Endothelial cell of umbilical vein (primary cell): ENCODE data around the gene PDGFRB. TPM values are rescaled to one million over a fixed set of nuclear protein-coding genes. Genes with fewer than 3 reads are reported as not detected.

Source experiments
- BruUV-seq: library from RNA; stranded (reverse); fragments of 400-500 nt; replicated peaks from 2 replicates; lab custom pipeline; 2021; lab: Mats Ljungman, UMichigan
- CTCF ChIA-PET: fragments of 300-600, 350-600 bp; sonication (Branson Sonifier 250); formaldehyde crosslinking; loops from one replicate; lab custom pipeline; 2021; ENCODE audit warnings: antibody characterized with exemption, inconsistent platforms; lab: Charles Lee
- POLR2A ChIA-PET: fragments of 300-600, 350-600 bp; sonication (Branson Sonifier 250); formaldehyde crosslinking; loops from one replicate; lab custom pipeline; 2021; ENCODE audit warnings: antibody characterized with exemption, inconsistent platforms; lab: Charles Lee
- DNase-seq: peaks from one replicate; pipeline ENCODE4 v3.0.0-alpha.2; 2011; ENCODE audit warnings: low read depth, low spot score
- FAIRE-seq: peaks from 2 replicates; lab custom pipeline; 2011; peaks lifted over from hg19 to GRCh38; lab: Jason Lieb, UNC
- H2AFZ ChIP-seq: 2 replicates; pipeline ENCODE4 v1.6.0; 2012; ENCODE audit warnings: low read depth, low read length, control low read depth, inconsistent platforms
- H3K27ac ChIP-seq: 2 replicates; pipeline ENCODE4 v1.5.1; 2011; ENCODE audit warnings: low read depth, mild to moderate bottlenecking, control low read depth, low read length, moderate library complexity; ENCODE audit not compliant: insufficient read depth
- H3K27me3 ChIP-seq, 2 experiments: 2 replicates each; pipeline versions ENCODE4 v1.6.0 to v1.6.1; 2011; ENCODE audit warnings: low read length in 2 of 2, mixed read lengths in 1 of 2; ENCODE audit not compliant: control insufficient read depth in 2 of 2, insufficient read depth in 2 of 2
- H3K36me3 ChIP-seq, 2 experiments: 2 replicates in 1 of 2; 3 replicates in 1 of 2; pipeline ENCODE4 v1.5.1; 2011; ENCODE audit warnings: low read length in 2 of 2, mild to moderate bottlenecking in 1 of 2, moderate library complexity in 1 of 2; ENCODE audit not compliant: control insufficient read depth in 2 of 2, insufficient read depth in 2 of 2; ENCODE audit errors: extremely low read depth in 1 of 2
- H3K4me1 ChIP-seq: 3 replicates; pipeline ENCODE4 v1.5.1; 2011; ENCODE audit warnings: mild to moderate bottlenecking, low read length; ENCODE audit not compliant: control insufficient read depth, insufficient read depth; ENCODE audit errors: extremely low read depth
- H3K4me2 ChIP-seq: 2 replicates; pipeline ENCODE4 v1.6.1; 2011; ENCODE audit warnings: low read length, control low read depth, mixed read lengths; ENCODE audit not compliant: insufficient read depth
- H3K4me3 ChIP-seq, 3 experiments: fragments of 200-600 bp in 1 of 3; sonication (generic), shearing (Covaris generic) in 1 of 3; replicated peaks in 1 of 3; 2 replicates each; pipeline ENCODE4 v1.5.1; 2011 to 2016; ENCODE audit warnings: control low read depth in 3 of 3, low read length in 3 of 3, mild to moderate bottlenecking in 2 of 3, inconsistent platforms in 1 of 3, low read depth in 1 of 3, moderate library complexity in 1 of 3; ENCODE audit not compliant: insufficient read depth in 1 of 3
- H3K79me2 ChIP-seq: 2 replicates; pipeline ENCODE4 v1.6.0; 2012; ENCODE audit warnings: low read length, inconsistent platforms; ENCODE audit not compliant: control insufficient read depth, insufficient read depth
- H3K9ac ChIP-seq: replicated peaks from 2 replicates; pipeline ENCODE3; 2011; ENCODE audit warnings: low read length, control low read depth; ENCODE audit not compliant: insufficient read depth; ENCODE audit errors: extremely low read depth
- H3K9me1 ChIP-seq: replicated peaks from 3 replicates; pipeline ENCODE4 v1.6.0; 2011; ENCODE audit warnings: mild to moderate bottlenecking, low read length; ENCODE audit not compliant: control insufficient read depth, insufficient read depth; ENCODE audit errors: extremely low read depth
- H3K9me3 ChIP-seq: replicated peaks from 2 replicates; pipeline ENCODE4 v1.5.1; 2012; ENCODE audit warnings: low read length, inconsistent platforms; ENCODE audit not compliant: control insufficient read depth, insufficient read depth
- H4K20me1 ChIP-seq: replicated peaks from 2 replicates; pipeline ENCODE3; 2011; ENCODE audit warnings: mild to moderate bottlenecking, low read length; ENCODE audit not compliant: control insufficient read depth, insufficient read depth; ENCODE audit errors: extremely low read depth
- CTCF ChIP-seq, 2 donors: IDR thresholded peaks; 1 replicate in 1 of 2; 2 replicates in 1 of 2; pipeline ENCODE4 v1.5.1; 2011; ENCODE audit warnings: low read length in 2 of 2, mild to moderate bottlenecking in 2 of 2, moderate library complexity in 2 of 2, control low read depth in 1 of 2, inconsistent platforms in 1 of 2, low read depth in 1 of 2; ENCODE audit not compliant: insufficient read depth in 1 of 2; ENCODE audit errors: extremely low read depth in 1 of 2
- EZH2 ChIP-seq: IDR thresholded peaks from 2 replicates; pipeline ENCODE4 v1.6.1; 2012; ENCODE audit warnings: borderline replicate concordance, low read depth, mild to moderate bottlenecking, moderate library complexity, low read length, inconsistent platforms; ENCODE audit not compliant: severe bottlenecking
- FOS ChIP-seq: IDR thresholded peaks from 2 replicates; pipeline ENCODE4 v1.6.1; 2011; ENCODE audit warnings: mild to moderate bottlenecking, low read length, moderate library complexity, borderline replicate concordance; ENCODE audit not compliant: insufficient read depth
- GATA2 ChIP-seq: IDR thresholded peaks from 2 replicates; pipeline ENCODE4 v1.7.0; 2011; ENCODE audit warnings: low read depth, mild to moderate bottlenecking, moderate library complexity, mixed read lengths, low read length; ENCODE audit not compliant: insufficient read length, insufficient read depth
- JUN ChIP-seq: IDR thresholded peaks from 2 replicates; pipeline ENCODE4 v1.6.1; 2011; ENCODE audit warnings: borderline replicate concordance, low read depth; ENCODE audit not compliant: insufficient read length, insufficient read depth
- MAX ChIP-seq: IDR thresholded peaks from 2 replicates; pipeline ENCODE4 v1.6.1; 2011; ENCODE audit not compliant: insufficient read depth, insufficient read length
- MYC ChIP-seq: IDR thresholded peaks from one replicate; pipeline ENCODE4 v1.6.1; 2011; ENCODE audit warnings: mild to moderate bottlenecking, low read depth, low read length
- POLR2A ChIP-seq: IDR thresholded peaks from 2 replicates; pipeline ENCODE4 v1.6.1; 2012; ENCODE audit warnings: low read depth, mild to moderate bottlenecking, control low read depth, low read length
- POLR2AphosphoS5 ChIP-seq: IDR thresholded peaks from 2 replicates; pipeline ENCODE4 v1.6.1; 2012; ENCODE audit warnings: low read depth, mild to moderate bottlenecking, control low read depth, low read length, moderate library complexity; ENCODE audit not compliant: insufficient read depth
- dilution Hi-C: fragments of 300-500 bp; cut with MboI; formaldehyde crosslinking; loops from one replicate; pipeline ENCODE4 v1.15.0; 2019; ENCODE audit warnings: low sequenced_read_pairs; ENCODE audit not compliant: extremely low pct_ligation_motif_present
- intact Hi-C: fragments of 100-400 bp; cut with micrococcal nuclease; formaldehyde crosslinking; loops from one replicate; pipeline ENCODE4 v1.10.0; 2022
- polyA plus RNA-seq, 4 experiments: library from polyadenylated mRNA; depleted of rRNA in 3 of 4; stranded (reverse) in 3 of 4; unstranded in 1 of 4; fragments of >200 nt; gene quantifications; 2 replicates each; pipeline versions ENCODE4 v1.2.1 to v1.2.3, GENCODE V29; 2011 to 2012; ENCODE audit warnings: missing spikeins in 1 of 4
- total RNA-seq: library from RNA; stranded (reverse); gene quantifications from 2 replicates; pipeline ENCODE4 v1.2.3, GENCODE V29; 2021

PDGFRB gene
- total and polyA plus RNA-seq, 2 donors (not counting 3 experiments of a cell fraction or from before 2014, with no cell fraction given): 1.4 to 1.7 TPM

GRCh38 chr5:150101023-150101422 lies 54.6 kb downstream of the PDGFRB start:
- BruUV-seq: no TSS peak
- Histone ChIP-seq H3K4me2 (no peak overlapping the region), H3K4me3 (no peak overlapping the region), H3K4me1 (no peaks in the 10 kb centered on the region), H3K27ac (no peak overlapping the region), H4K20me1 (no peaks in the 10 kb centered on the region), H3K79me2 (no peaks in the 10 kb centered on the region), H3K9me1 (no peaks in the 10 kb centered on the region), H3K27me3 (peaks cover 2 to 12% of the 10 kb centered on the region in 2 experiments), H3K9ac (no peak overlapping the region), H3K9me3 (no peaks in the 10 kb centered on the region), H2AFZ (no peak overlapping the region), H3K36me3 (no peaks in the 10 kb centered on the region)
- ChIA-PET POLR2A (no interaction called here), CTCF (interaction anchor here (0.7 kb wide), 1 partner anchor 37 kb away, joined by 3 read pairs; no protein-coding TSS in a partner anchor)
- no peak for FAIRE-seq
- intact Hi-C loops (no loop called here), dilution Hi-C loops (no loop called here)
- TF ChIP-seq GATA2 (no peak), MYC (no peak), EZH2 (no peak), POLR2AphosphoS5 (no peak), POLR2A (no peak), MAX (no peak)
- DNase-seq: no peak

- H3K4me2 ChIP-seq: no peak overlapping the region
- DNase-seq (no peak), FAIRE-seq (no peak)
- H3K36me3 ChIP-seq: no peaks in the 10 kb centered on the region
- no peak overlapping the region for H3K9ac ChIP-seq
- peaks cover 4 to 26% of the 10 kb centered on the region in 2 experiments for H3K27me3 ChIP-seq
- CTCF ChIA-PET: no interaction called here
- TF ChIP-seq MYC (no peak), EZH2 (no peak), GATA2 (no peak), POLR2A (no peak), FOS (no peak), CTCF (IDR thresholded peaks at IDR 0.05; ENCODE audit: extremely low read depth in 1 of 2, insufficient read depth in 1 of 2, low read depth in 1 of 2, low read length in 2 of 2) (no peak), MAX (no peak), POLR2AphosphoS5 (no peak), JUN (no peak)
- no peak overlapping the region for H3K4me3 ChIP-seq
- no peaks in the 10 kb centered on the region for H3K4me1 ChIP-seq
- no peak overlapping the region for H3K27ac ChIP-seq
- no peaks in the 10 kb centered on the region for H3K9me1 ChIP-seq
- intact Hi-C loops: no loop called here
- no peaks in the 10 kb centered on the region for H4K20me1 ChIP-seq
- dilution Hi-C loops: no loop called here
- no peak overlapping the region for H2AFZ ChIP-seq
- H3K79me2 ChIP-seq: no peaks in the 10 kb centered on the region
- no TSS peak for BruUV-seq
- H3K9me3 ChIP-seq: no peaks in the 10 kb centered on the region
- POLR2A ChIA-PET: no interaction called here
These were observed 58.5 kb downstream of the PDGFRB start for GRCh38 chr5:150097152-150097551.
